Tibial artery (tissue), 4 donors: ENCODE data around the gene PRLH.
A peak's percentile ranks its signal among the peaks of the same experiment; 100 is the strongest.

Experiments
- DNase-seq, 2 donors: peaks; one replicate each; pipeline ENCODE4 v3.0.0-alpha.2; 2019
- H3K27ac ChIP-seq, 2 donors: fragments of 200-600 bp; sonication (generic) in 1 of 2; 1 replicate in 1 of 2; 2 replicates in 1 of 2; pipeline ENCODE4 v1.5.1; 2018 to 2019; ENCODE audit warnings: mild to moderate bottlenecking in 1 of 2
- H3K27me3 ChIP-seq, 2 donors: fragments of 200-600 bp; sonication (generic) in 1 of 2; one replicate each; pipeline versions ENCODE4 v1.5.1 to v1.6.0; 2016 to 2019
- H3K36me3 ChIP-seq, 3 donors: fragments of 200-600 bp; sonication (generic) in 2 of 3; one replicate each; pipeline ENCODE4 v1.5.1; 2016 to 2019; ENCODE audit warnings: mild to moderate bottlenecking in 2 of 3
- H3K4me1 ChIP-seq, 4 donors: fragments of 200-600 bp; sonication (generic) in 2 of 4; 1 replicate in 3 of 4; 2 replicates in 1 of 4; pipeline ENCODE4 v1.5.1; 2016 to 2019
- H3K4me3 ChIP-seq, 2 donors: fragments of 200-600 bp; sonication (generic) in 1 of 2; 1 replicate in 1 of 2; 2 replicates in 1 of 2; pipeline ENCODE4 v1.5.1; 2018 to 2019; ENCODE audit warnings: mild to moderate bottlenecking in 2 of 2
- H3K9me3 ChIP-seq, 3 donors: fragments of 200-600 bp; sonication (generic) in 1 of 3; one replicate each; pipeline ENCODE4 v1.5.1; 2016 to 2019
- CTCF ChIP-seq, 2 experiments: fragments of 200-600 bp in 1 of 2; fragments of 450-650 bp in 1 of 2; IDR thresholded peaks; one replicate each; pipeline ENCODE4 v1.5.1; 2017 to 2019; ENCODE audit warnings: antibody characterized with exemption in 2 of 2, mild to moderate bottlenecking in 1 of 2, moderate library complexity in 1 of 2
- intact Hi-C: fragments of 100-400 bp; cut with DNase I; formaldehyde crosslinking; loops from one replicate; pipeline ENCODE4 v1.15.0; 2023; ENCODE audit warnings: low total_unique reads

Gene PRLH

GRCh38 chr2:237601453-237602116 lies 35.2 kb downstream of the PRLH start:
- peaks cover 0 to 41% (median 15%) of the 10 kb centered on the region in 4 donors for H3K4me1 ChIP-seq
- H3K27ac ChIP-seq, result peak overlapping the region; percentile 97 to 98
- no peaks in the 10 kb centered on the region for H3K27me3 ChIP-seq
- no peaks in the 10 kb centered on the region for H3K9me3 ChIP-seq
- no peak overlapping the region for H3K4me3 ChIP-seq
- intact Hi-C loops, result loop anchor here (5.0 kb wide), 1 partner anchor 141 kb away; no protein-coding TSS in a partner anchor
- no peak for DNase-seq
- TF ChIP-seq CTCF (IDR thresholded peaks at IDR 0.05), result no peak
- H3K36me3 ChIP-seq, result no peaks in the 10 kb centered on the region

- no peaks in the 10 kb centered on the region for H3K9me3 ChIP-seq
- H3K27me3 ChIP-seq, result no peaks in the 10 kb centered on the region
- H3K36me3 ChIP-seq, result no peaks in the 10 kb centered on the region
- H3K27ac ChIP-seq, result peak overlapping the region in 1 of 2 donors; percentile 23
- intact Hi-C loops, result loop anchor here (5.0 kb wide), 1 partner anchor 140 kb away; no protein-coding TSS in a partner anchor
- DNase-seq, result no peak
- H3K4me1 ChIP-seq, result peaks cover 0 to 41% (median 15%) of the 10 kb centered on the region in 4 donors
- no peak for TF ChIP-seq CTCF (IDR thresholded peaks at IDR 0.05)
- H3K4me3 ChIP-seq, result no peak overlapping the region
Observed at GRCh38 chr2:237602409-237602808, 36.0 kb downstream of the PRLH start.

- DNase-seq, result no peak
- Histone ChIP-seq H3K9me3 (no peaks in the 10 kb centered on the region), H3K4me1 (peaks cover 0 to 39% (median 15%) of the 10 kb centered on the region in 4 donors), H3K27ac (peak overlapping the region; percentile 28 to 39), H3K27me3 (no peaks in the 10 kb centered on the region), H3K36me3 (no peaks in the 10 kb centered on the region), H3K4me3 (no peak overlapping the region)
- intact Hi-C loops, result loop anchor here (5.0 kb wide), 1 partner anchor 139 kb away; no protein-coding TSS in a partner anchor
- no peak for TF ChIP-seq CTCF (IDR thresholded peaks at IDR 0.05)
Observed at GRCh38 chr2:237603049-237603717, 36.8 kb downstream of the PRLH start.

GRCh38 chr2:237603718-237604362 lies 37.5 kb downstream of the PRLH start:
- peaks cover 0 to 33% (median 15%) of the 10 kb centered on the region in 4 donors for H3K4me1 ChIP-seq
- H3K9me3 ChIP-seq, result no peaks in the 10 kb centered on the region
- intact Hi-C loops, result loop anchor here (5.0 kb wide), 1 partner anchor 138 kb away; no protein-coding TSS in a partner anchor
- H3K27ac ChIP-seq, result peak overlapping the region; percentile 28 to 39
- H3K4me3 ChIP-seq, result no peak overlapping the region
- H3K27me3 ChIP-seq, result no peaks in the 10 kb centered on the region
- DNase-seq, result peak in 1 of 2 donors; percentile 61
- no peaks in the 10 kb centered on the region for H3K36me3 ChIP-seq
- no peak for TF ChIP-seq CTCF (IDR thresholded peaks at IDR 0.05)

GRCh38 chr2:237604391-237604790 lies 38.0 kb downstream of the PRLH start:
- Histone ChIP-seq H3K4me1 (peaks cover 0 to 27% (median 13%) of the 10 kb centered on the region in 4 donors), H3K9me3 (no peaks in the 10 kb centered on the region), H3K27ac (peak overlapping the region; percentile 28 to 36), H3K36me3 (no peaks in the 10 kb centered on the region), H3K4me3 (no peak overlapping the region), H3K27me3 (no peaks in the 10 kb centered on the region)
- intact Hi-C loops, result loop anchor here (5.0 kb wide), 1 partner anchor 138 kb away; no protein-coding TSS in a partner anchor
- no peak for DNase-seq
- no peak for TF ChIP-seq CTCF (IDR thresholded peaks at IDR 0.05)
